Breast epithelium (tissue), 3 donors: ENCODE results near the gene DTX3L.

Source experiments
- CTCF ChIP-seq, 3 donors: fragments of 450-650 bp; IDR thresholded peaks; one replicate each; pipeline ENCODE4 v1.5.1; 2016 to 2017; ENCODE audit warnings: antibody characterized with exemption in 3 of 3, mild to moderate bottlenecking in 3 of 3, moderate library complexity in 3 of 3
- POLR2A ChIP-seq: fragments of 450-650 bp; IDR thresholded peaks from one replicate; pipeline ENCODE4 v1.6.1; 2016; ENCODE audit warnings: antibody characterized with exemption, mild to moderate bottlenecking, moderate library complexity

- TF ChIP-seq CTCF (IDR thresholded peaks at IDR 0.05) (no peak), POLR2A (no peak)
Measured at GRCh38 chr3:122602011-122602710, 38.0 kb downstream of the DTX3L start.
